Putamen (tissue), 1 donor: ENCODE results near the gene SMAD6.

ENCODE experiments used
- DNase-seq: peaks from one replicate; pipeline ENCODE4 v3.0.0-alpha.2; 2016; ENCODE audit warnings: low spot score

Gene SMAD6

GRCh38 chr15:66702035-66702786, at the start of gene SMAD6:
Gene SMAD6, plus strand, starts transcription at chr15:66702236. Its CDS starts 1,023 bp downstream, at chr15:66703259.
- DNase-seq: peak; percentile 79

DNA sequence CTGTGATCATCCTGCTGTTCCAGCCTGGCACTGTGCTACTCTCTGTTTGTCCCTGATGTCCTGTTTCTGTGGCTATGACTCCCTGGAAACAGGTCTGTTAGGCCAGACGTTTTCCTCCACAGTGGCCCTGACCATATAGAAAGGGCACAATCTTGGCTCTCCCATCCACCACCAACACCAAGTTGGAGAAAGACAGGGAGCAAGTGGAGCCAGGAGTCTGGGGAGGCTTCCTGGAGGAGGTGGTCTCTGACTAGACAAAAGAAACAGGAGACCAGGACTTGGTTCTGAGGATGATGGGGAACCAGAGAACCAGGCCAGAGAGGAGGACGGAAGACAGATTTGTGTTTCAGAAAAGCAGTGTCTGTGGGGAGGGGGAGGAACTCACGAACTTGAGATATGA, 49.2 kb upstream of the SMAD6 start:
- DNase-seq: no peak

DNA sequence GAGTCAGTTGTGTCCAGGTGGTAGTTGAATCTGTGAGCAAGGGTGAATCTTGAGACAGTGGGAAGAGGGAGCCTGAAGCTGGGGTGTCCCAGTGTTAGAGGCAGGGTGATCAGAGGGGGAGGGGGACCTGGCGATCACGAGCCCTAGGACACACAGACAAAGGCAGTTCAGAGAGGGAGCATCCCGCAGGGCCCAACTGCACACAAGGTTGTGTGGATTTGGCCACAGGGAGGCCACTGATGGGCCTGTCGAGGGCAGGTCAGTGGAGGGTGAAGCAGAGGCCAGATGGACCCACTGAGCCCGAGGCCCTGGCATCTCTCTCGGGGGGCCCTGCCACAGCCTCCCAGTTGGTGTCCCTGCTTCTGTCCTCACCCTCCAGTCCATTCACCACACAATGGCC, 48.6 kb upstream of the SMAD6 start:
- no peak for DNase-seq

DNA sequence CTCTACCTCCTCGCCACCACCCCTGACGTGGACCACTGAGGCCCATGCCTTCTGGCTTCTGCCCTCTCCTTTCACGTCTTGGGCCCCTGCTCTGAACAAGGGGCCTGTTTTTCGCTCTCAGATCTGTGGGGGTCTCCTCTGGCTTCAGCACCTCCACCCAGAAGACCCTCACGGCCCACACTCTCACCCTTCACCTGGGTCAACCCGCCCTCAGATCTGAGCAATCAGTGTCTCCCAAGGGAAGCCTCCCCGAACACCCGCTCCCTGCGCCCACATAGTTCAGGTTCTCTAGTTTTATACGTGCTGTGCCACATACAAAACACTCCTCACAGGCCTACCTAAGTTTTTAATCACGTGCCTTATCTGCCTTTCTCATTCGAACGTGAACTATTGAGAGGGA, 48.2 kb upstream of the SMAD6 start:
- DNase-seq: no peak

- DNase-seq: no peak
Measured at GRCh38 chr15:66654361-66654738, 47.7 kb upstream of the SMAD6 start.

DNA sequence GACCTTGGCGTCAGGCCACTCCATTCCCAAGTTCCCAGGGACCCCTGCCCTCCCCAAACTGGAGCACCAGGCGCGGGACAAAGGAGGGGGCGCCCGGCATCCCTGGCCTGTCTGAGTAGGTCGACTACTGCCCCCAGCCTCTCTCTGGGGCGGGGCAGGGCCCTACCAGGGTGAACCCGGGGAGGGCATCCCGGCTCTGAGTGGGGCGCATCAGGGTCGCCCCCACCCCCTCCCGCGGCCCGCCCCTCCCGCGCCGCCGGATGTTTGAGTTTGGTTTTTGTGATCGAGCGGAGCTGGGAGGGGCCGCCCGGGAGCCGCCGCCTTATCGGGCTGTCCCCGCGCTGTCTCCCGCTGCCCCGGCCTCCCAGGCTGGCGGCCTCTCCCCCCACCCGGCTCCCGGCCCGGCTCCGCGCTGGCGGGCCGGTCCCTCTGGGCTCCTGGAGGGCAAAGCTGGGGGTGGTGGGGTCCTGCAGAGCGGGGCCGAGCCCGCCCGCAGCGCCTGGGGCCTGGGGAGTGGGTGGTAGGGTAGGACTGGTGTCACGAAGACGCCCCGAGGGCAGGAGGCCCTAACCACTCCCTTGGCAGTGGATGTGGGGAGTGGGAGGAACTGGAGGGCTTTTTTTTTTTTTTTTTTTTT, 47.2 kb upstream of the SMAD6 start:
- no peak for DNase-seq

DNA sequence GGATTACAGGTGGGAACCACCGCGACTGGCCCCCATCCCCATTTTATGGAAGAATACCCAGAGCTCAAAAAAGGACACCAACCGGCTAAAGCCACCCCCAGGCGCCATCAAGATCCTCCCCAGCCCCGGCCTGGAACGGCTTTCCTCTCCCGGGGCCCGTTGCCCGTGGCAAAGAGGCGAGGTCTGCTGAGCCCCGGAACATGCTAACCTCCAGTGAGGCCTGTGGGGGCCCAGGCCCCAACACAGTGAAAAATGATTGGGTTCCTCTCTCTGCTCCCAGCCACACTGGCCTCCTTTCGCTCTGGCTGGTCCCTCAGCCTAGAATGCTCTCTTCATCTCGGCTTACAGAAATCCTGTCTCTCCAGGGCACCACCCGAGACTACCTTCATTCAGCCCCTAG, 46.5 kb upstream of the SMAD6 start:
- no peak for DNase-seq

GRCh38 chr15:66655997-66656396, 46.0 kb upstream of the SMAD6 start:
- no peak for DNase-seq

DNA sequence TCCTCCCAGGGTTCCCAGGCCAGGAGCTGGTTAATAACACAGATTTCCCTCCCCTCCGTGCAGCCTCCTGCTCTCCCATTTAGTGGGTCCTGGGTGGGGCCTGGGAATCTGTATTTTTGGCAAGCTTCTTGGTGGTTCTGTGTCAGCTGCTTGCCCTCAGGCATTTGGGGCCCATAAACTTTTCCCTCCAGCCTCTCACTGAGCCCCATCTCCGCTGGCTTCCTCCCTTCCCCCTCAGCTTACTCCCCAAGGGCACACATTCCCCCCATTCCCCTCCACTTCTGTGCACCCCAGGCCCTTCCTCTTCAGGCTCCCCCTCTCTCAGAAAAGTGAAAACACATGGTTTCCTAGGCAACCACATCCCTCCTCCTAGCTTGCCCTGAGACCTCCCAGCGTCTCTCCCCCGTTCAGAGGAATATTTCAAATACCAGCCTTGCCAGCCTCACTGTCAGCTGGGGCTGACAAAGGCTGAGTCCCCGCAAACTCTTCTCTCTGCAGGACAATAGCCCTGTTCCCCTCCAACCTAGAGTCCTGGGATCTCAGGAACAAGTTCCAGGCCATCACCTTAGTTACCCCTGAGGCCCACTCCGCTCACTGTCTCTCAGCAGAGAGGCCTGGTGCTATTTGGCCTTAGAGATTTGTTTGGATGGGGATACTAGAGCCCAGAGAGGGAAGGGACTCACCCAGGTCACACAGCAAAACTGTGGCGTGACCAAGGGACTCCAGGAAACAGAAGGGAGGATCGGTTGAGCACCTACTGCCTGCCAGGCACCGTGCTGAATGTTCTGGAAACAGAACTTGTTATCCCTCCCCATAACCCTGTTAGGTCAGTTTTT, 44.6 kb upstream of the SMAD6 start:
- no peak for DNase-seq

GRCh38 chr15:66658044-66658443, 44.0 kb upstream of the SMAD6 start:
- no peak for DNase-seq

- DNase-seq: no peak
Measured at GRCh38 chr15:66658855-66659254, 43.2 kb upstream of the SMAD6 start.

- no peak for DNase-seq
Measured at GRCh38 chr15:66659384-66659783, 42.7 kb upstream of the SMAD6 start.

DNA sequence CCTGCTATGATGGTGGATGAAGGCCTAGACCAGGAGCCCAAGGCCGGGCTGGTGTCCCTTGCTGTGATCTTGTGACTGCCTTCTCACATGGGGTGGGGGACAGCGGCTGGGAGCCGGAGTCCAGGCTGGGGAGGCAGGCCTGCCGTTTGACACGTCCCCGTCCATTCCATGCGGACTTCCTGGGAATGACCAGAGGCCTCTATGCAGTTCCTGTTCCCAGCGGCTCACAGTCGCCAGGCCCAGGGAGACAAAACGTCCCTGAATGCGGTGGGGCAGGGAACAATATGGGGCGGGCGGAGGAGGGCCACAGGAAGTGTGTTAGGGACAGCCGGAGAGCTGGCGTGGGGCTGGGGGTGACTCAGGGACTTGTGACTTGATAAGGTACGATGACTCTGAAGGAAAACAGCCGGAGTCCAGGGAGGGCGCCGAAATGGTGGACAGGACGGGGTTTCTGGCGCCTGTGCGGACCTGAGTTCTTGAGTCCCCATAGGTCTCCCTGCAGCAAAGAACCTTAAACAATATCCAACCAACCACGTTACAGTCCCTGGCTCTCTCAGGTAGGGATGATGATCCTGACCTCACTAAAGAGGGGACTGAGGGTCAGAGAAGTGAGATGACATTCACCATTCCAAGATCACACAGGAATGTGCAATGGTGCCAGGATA, 40.5 kb upstream of the SMAD6 start:
- no peak for DNase-seq

DNA sequence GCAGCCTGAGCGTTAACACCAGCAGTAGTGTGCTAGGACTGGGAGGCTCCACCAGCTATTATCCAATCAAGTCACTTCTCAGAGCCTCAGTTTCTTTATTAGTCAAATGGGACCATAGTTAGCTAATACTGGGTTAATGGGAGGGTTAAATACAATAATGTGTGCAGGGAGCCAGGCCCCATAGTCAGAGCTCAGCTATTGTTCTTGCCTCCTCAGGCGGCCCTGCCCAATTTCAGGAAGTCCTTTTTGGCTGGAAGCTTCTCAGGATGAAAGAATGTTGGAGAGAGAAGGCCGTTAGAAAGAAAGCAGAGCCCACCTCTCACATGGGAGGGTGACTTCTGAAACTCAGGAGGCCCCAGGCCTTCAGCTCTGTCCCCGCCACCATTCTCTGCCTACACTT, 39.5 kb upstream of the SMAD6 start:
- DNase-seq: no peak

- DNase-seq: no peak
Measured at GRCh38 chr15:66663664-66664063, 38.4 kb upstream of the SMAD6 start.

DNA sequence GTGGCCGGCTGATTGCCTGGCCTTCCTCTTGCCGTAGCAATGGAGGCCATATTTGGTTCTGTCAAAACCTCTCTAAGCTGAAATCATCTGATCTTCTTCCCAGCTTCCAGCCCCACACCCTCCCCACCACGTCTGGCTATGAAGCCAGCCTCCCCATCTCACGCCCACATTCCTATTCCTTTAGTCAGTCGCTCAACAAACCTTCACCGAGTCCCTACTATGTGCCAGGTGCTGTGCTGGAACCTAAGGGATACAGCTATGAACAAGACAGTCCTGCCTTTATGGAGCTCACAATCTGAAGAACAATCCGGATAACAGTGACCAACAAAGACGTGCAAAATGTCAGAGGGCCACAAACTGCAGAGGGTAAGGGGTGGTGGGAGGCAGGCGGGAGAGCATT, 31.9 kb upstream of the SMAD6 start:
- no peak for DNase-seq

DNA sequence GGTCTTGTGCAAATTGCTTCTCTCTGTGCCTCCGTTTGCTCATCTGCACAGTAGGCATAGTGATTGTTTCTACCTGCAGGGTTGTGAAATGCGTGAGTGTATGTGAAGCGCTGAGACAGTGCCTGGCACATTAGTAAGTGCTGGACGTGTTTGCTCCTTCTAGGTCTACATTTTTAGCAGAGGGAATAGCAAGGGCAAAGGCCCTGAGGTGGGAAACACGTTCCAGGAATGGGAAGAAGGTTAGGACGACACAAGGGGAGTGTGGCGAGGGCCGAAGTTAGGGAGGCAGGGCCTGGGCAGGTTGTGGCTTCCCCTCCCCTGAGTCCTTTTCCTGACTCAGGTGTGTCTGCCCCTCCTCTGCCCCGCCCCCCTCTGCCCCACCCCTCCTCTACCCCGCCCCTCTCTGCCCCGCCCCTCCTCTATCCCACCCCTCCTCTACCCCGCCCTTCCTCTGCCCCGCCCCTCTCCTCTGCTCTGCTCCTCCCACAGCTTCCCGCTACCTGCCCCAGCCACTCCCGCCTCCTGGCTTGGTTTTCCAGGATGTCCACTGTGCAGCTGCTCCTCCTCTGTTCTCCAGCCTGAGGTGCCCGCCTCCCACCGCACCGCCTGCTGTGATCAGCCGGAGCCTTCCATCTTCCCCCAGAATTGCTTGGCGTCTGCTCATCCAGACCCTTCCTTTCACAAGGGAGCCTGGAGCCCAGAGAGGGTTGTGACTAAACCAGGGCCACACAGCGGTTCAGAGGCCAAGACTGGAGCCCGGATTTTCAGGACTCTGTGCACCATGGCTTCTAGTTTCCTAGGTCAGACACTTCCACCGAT, 31.1 kb upstream of the SMAD6 start:
- no peak for DNase-seq

DNA sequence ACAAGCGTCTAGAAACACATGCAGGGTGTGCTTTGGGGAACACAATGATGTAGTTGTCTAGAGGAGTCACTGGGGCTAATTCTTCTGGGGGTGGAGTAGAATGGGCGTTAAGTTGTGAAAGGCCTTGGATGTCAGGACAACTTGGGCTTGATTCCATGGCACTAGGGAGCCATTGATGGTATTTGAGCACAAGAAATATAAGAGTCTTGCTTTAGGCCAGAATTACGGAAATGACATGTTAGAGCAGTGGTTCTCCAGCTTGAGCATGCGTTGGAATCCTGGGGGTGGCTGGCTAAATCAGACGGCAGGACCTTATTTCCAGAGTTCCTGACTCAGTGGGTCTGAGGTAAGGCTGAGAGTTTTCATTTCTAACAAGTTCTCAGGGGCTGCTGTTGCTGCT, 29.2 kb upstream of the SMAD6 start:
- no peak for DNase-seq

- DNase-seq: no peak
Measured at GRCh38 chr15:66673410-66674322, 28.4 kb upstream of the SMAD6 start.

DNA sequence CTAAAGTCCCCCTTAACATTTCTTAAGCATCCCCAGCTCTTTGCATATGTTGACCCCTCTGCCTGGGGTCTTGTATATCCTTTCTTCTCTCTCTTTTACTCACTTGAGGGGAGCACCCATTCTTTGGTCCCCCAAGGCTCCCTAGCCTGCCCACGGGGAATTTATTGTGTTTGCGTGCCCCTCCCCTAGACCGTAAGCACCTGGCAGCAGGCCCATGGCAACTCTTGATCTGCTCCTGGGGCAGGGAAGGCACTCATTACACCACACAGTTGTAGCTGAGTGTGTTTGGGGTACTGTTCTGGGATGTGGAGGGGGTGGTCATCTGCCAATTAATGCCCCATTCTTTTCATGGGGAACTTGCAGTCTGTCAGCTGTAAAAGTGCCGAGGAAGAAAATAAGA, 27.3 kb upstream of the SMAD6 start:
- no peak for DNase-seq

- no peak for DNase-seq
Measured at GRCh38 chr15:66675446-66675845, 26.6 kb upstream of the SMAD6 start.
